ENCODE data around the gene CTNNA2.

DNA sequence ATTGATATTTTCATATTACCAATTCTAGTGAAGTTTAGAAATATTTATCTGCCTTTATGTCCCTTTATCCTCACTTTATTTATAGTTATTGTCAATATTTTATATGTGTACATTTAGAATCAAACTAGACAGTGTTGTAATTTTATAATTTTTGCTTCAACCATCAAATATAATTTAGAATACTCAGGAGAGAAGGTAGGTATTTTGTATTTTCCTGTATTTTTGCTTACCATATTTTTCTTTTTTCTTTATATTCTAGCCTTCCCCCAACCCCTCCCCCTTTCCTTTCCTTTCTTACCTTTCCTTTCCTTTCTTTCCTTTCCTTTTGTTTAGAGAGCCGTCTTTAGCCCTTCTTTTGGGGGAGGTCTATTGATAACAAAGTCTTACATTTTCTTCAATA, 651.5 kb downstream of the CTNNA2 start:
- no peak for TF ChIP-seq CBX5 (IDR thresholded peaks at IDR 0.05; ENCODE audit: borderline replicate concordance, low read depth)
- TF ChIP-seq ZNF224 (CRISPR knock-in tag; IDR thresholded peaks at IDR 0.05) = no peak
- TF ChIP-seq ZBTB7A (IDR thresholded peaks at IDR 0.05; ENCODE audit: borderline replicate concordance, control insufficient read depth, low read depth, low read length) = no peak
- TF ChIP-seq XRCC5 (IDR thresholded peaks at IDR 0.05; ENCODE audit: low read depth, low read length) = no peak
- no peak for TF ChIP-seq COPS2 (conservative IDR thresholded peaks at IDR 0.05)
- TF ChIP-seq, protein P1, sequence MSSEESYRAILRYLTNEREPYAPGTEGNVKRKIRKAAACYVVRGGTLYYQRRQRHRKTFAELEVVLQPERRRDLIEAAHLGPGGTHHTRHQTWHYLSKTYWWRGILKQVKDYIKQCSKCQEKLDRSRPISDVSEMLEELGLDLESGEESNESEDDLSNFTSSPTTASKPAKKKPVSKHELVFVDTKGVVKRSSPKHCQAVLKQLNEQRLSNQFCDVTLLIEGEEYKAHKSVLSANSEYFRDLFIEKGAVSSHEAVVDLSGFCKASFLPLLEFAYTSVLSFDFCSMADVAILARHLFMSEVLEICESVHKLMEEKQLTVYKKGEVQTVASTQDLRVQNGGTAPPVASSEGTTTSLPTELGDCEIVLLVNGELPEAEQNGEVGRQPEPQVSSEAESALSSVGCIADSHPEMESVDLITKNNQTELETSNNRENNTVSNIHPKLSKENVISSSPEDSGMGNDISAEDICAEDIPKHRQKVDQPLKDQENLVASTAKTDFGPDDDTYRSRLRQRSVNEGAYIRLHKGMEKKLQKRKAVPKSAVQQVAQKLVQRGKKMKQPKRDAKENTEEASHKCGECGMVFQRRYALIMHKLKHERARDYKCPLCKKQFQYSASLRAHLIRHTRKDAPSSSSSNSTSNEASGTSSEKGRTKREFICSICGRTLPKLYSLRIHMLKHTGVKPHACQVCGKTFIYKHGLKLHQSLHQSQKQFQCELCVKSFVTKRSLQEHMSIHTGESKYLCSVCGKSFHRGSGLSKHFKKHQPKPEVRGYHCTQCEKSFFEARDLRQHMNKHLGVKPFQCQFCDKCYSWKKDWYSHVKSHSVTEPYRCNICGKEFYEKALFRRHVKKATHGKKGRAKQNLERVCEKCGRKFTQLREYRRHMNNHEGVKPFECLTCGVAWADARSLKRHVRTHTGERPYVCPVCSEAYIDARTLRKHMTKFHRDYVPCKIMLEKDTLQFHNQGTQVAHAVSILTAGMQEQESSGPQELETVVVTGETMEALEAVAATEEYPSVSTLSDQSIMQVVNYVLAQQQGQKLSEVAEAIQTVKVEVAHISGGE (CRISPR knock-in tag; IDR thresholded peaks at IDR 0.05) = no peak
- TF ChIP-seq SMAD1 (IDR thresholded peaks at IDR 0.05; ENCODE audit: low read depth, low read length, partially characterized antibody) = no peak
- TF ChIP-seq MED1 (CRISPR knock-in tag; IDR thresholded peaks at IDR 0.05; ENCODE audit: borderline replicate concordance) = no peak
- TF ChIP-seq, protein P2, sequence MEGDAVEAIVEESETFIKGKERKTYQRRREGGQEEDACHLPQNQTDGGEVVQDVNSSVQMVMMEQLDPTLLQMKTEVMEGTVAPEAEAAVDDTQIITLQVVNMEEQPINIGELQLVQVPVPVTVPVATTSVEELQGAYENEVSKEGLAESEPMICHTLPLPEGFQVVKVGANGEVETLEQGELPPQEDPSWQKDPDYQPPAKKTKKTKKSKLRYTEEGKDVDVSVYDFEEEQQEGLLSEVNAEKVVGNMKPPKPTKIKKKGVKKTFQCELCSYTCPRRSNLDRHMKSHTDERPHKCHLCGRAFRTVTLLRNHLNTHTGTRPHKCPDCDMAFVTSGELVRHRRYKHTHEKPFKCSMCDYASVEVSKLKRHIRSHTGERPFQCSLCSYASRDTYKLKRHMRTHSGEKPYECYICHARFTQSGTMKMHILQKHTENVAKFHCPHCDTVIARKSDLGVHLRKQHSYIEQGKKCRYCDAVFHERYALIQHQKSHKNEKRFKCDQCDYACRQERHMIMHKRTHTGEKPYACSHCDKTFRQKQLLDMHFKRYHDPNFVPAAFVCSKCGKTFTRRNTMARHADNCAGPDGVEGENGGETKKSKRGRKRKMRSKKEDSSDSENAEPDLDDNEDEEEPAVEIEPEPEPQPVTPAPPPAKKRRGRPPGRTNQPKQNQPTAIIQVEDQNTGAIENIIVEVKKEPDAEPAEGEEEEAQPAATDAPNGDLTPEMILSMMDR (IDR thresholded peaks at IDR 0.05 in 2 of 3, conservative IDR thresholded peaks at IDR 0.05 in 1 of 3; ENCODE audit: insufficient read depth in 2 of 3, low read depth in 1 of 3, low read length in 3 of 3) = no peak
- no peak for TF ChIP-seq CEBPB (tag; IDR thresholded peaks at IDR 0.05)
- no peak for TF ChIP-seq ZNF143 (CRISPR knock-in tag; IDR thresholded peaks at IDR 0.05)
- no peak for TF ChIP-seq POLR2B (IDR thresholded peaks at IDR 0.05; ENCODE audit: low read depth, partially characterized antibody)

Data from K562 (cell line).